AG09309 (cell line): Measurements from ENCODE around the gene HIVEP3.
"Not testable (repeated sequence)": the region's sequence is repeated elsewhere in the genome, so short reads cannot be mapped to it uniquely, and the experiment has no call there.

Experiments used
- DNase-seq: peaks from one replicate; pipeline ENCODE4 v3.0.0-alpha.2; 2010; ENCODE audit warnings: low read depth
- H3K4me3 ChIP-seq: 2 replicates; pipeline ENCODE4 v1.5.1; 2011; ENCODE audit warnings: mild to moderate bottlenecking, low read depth, low read length, moderate library complexity; ENCODE audit not compliant: control insufficient read depth
- TF ChIP-seq, protein P1 (sequence below): IDR thresholded peaks from 2 replicates; pipeline ENCODE4 v1.5.1; 2011; ENCODE audit warnings: mild to moderate bottlenecking, low read depth, low read length, inconsistent platforms; ENCODE audit not compliant: insufficient read depth, control insufficient read depth; ENCODE audit errors: missing control alignments

HIVEP3 gene

DNA sequence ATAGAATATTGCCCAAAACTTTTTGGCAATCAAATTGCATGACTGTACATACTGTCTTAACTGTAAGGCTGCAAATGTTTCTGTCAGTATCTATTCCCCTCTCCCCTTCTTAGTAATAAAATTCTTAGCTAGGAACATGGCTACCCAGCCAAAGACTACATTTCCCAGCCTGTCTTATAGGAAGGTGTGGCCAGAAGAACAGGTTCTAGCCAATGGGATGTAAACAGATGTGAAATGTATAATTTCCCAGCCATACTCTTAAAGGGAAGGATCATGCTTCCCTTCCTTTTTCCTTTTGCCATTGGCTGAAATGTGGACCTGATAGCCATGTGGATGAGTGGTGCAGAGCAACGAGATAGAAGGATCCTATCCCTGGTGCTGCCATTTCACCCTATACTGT lies 7.0 kb upstream of the HIVEP3 start:
- TF ChIP-seq, protein P1, sequence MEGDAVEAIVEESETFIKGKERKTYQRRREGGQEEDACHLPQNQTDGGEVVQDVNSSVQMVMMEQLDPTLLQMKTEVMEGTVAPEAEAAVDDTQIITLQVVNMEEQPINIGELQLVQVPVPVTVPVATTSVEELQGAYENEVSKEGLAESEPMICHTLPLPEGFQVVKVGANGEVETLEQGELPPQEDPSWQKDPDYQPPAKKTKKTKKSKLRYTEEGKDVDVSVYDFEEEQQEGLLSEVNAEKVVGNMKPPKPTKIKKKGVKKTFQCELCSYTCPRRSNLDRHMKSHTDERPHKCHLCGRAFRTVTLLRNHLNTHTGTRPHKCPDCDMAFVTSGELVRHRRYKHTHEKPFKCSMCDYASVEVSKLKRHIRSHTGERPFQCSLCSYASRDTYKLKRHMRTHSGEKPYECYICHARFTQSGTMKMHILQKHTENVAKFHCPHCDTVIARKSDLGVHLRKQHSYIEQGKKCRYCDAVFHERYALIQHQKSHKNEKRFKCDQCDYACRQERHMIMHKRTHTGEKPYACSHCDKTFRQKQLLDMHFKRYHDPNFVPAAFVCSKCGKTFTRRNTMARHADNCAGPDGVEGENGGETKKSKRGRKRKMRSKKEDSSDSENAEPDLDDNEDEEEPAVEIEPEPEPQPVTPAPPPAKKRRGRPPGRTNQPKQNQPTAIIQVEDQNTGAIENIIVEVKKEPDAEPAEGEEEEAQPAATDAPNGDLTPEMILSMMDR = no peak
- DNase-seq = no peak
- H3K4me3 ChIP-seq = no peak overlapping the region

DNA sequence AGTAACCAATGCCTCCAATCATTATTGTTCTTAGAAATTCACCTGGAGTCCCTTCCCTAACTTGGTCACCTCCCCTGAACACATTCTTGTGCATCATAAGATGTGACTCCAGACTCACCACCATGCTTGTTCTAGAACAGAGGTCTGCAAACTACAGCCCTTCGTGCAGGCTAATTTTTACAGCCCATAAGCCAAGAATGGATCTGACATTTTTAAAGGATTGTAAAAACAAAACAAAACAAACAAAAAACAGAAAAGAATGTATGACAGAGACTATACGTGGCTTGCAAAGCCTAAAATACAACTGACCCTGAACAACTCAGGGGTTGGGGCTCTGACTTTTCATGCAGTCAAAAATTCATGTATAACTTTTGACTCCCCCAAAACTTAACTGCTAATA lies 6.2 kb upstream of the HIVEP3 start:
- TF ChIP-seq, protein P1 = no peak
- DNase-seq = no peak
- H3K4me3 ChIP-seq = no peak overlapping the region

DNA sequence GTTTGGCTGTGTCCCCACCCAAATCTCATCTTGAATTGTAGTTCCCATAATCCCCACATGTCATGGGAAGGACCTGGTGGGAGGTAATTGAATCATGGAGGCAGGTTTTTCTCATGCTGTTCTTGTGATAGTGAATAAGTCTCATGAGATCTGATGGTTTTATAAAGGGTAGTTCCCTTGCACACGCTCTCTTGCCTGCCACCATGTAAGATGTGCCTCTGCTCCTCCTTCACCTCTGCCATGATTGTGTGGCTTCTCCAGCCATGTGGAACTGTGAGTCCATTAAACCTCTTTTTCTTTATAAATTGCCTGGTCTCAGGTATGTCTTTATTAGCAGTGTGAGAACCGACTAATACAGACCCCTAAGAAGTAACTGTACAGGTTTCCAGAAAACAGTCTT lies 2.5 kb upstream of the HIVEP3 start:
- H3K4me3 ChIP-seq, DNase-seq: not testable (repeated sequence)

DNA sequence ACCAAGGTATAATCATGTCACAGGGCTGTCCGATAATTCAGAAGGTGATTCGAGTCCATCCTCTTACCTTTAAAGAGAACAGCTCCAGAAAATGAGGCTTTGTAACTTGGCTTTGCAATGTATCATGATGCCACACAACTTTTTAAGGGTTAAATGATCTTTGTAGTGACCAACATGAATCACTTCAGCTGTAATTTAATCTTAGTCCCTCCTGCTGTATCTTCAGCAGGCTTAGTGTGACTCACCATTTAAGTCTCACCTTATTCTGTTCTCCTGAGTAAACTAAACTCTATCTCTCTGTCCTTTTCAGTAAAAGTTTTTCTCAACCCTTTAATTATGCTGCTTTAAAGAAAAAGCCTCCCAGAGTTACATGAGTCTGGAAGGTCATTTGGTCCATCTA lies 1.9 kb upstream of the HIVEP3 start:
- TF ChIP-seq, protein P1 = no peak
- no peak overlapping the region for H3K4me3 ChIP-seq
- no peak for DNase-seq

DNA sequence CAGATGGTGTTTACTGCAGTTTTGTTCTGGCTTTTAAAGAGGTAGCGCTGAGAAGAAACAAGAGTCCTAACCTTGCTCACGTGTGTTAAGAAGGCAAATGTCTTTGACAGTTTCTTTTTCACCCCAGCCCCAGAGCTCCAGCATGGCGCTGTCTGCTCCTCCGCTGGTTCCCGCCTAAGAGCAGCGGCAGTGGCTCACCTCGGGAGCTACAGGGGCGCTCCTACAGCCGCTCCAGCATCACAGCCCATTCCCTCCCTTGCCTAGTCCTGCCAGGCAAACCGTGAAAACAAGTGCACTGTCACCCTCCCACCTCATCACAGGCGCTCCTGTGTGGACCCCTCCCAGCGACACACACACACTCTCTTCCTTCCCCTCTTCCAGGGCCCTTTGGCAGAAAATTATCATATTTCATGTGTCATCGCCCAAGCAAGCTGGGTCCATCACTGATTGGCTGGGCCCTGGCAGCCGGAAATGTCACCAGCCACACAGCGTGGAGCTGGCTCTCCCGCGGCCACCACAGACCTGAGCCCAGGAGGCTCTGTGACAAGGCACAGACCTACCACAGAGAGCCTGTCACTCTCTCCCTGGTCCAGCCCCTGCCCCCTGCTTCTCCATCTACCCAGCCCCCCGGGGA lies 1.2 kb upstream of the HIVEP3 start:
- TF ChIP-seq, protein P1 = no peak
- H3K4me3 ChIP-seq = no peak overlapping the region; the same call in 1 of the 2 replicates
- DNase-seq = no peak

DNA sequence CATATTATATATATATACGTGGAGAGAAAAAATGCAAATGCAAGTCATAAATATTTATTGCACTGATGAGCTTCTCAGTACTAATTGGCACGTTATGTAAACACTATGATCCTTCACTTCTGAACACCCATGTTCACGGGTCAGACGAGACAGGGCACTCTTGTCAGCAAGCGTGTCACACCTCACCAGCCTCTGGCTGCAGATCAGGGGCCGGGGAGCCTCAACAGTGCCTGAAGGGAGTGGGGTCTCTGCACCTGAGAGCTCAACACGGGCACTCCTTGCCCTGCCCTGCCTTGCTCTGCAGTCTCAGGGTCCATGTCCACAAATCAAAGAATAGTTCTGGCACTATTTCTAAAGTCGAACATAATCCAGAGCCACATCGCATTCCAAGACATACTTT lies 409 bp upstream of the HIVEP3 start:
- no peak overlapping the region for H3K4me3 ChIP-seq
- DNase-seq = no peak
- TF ChIP-seq, protein P1 = no peak

DNA sequence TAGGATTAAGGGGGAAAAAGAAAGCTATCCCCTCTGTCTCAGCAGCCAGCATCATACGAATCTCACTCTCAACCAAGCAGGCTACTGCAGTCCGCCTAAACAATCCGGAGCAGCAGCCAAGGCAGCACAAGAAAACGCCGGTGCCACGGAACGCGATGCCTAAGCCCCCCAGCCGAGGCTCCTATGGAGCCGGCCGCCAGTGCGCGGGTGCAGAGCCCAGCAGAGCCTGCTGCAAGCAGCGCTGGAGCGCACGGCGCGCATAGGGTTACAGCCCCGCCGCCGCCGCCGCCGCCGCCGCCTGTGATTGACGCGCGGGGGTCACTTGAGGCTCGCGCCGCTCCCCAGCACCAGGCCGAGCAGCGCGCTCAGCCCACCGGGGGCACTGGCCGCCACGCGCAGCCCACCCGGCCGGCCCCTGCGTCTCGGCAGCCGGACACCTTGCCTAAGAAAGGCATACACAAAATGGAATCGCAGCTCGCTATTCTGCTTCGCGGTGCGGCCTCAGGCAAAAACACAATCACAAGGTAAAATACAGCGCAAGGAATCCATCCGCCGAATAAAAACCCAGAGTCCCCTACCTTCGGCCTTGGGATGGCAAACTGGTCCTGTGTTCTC lies 780 bp downstream of the HIVEP3 start:
- H3K4me3 ChIP-seq = peak overlapping the region; percentile 58
- no peak for DNase-seq
- TF ChIP-seq, protein P1 = no peak
